Measurements from ENCODE around the gene YWHAB.
"Not testable (repeated sequence)": the region's sequence is repeated elsewhere in the genome, so short reads cannot be mapped to it uniquely, and the experiment has no call there.

YWHAB gene

DNA sequence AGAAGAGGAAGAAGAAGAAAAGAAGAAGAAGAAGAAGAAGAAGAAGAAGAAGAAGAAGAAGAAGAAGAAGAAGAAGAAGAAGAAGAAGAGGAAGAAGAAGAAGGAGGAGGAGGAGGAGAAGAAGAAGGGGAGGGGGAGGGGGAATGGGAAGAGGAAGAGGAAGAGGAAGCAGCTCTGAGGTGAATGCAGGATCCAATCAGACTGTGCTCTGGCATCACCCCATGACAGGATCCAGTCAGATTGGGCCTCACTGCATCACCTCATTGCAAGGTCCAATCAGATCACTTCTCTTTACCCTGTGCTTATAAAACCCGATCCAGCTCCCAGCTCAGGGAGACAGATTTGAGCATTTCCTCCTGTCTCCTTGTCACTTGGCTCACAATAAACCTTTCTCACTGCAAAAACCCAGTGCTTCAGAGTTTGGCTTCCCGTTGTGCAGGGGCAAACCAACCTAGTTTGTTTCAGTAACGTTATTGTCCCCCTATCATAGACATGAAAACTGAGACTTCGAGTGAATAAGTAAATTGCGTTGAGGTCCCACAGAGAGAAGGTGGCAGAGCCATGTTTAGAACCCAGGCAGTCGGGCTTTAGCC, 28.6 kb upstream of the YWHAB start:
- no peak for TF ChIP-seq GATA1 (IDR thresholded peaks at IDR 0.05; ENCODE audit: low read depth, low read length)
- no peak for TF ChIP-seq POLR2A (IDR thresholded peaks at IDR 0.05; ENCODE audit: low read length)
- no peak for DNase-seq

DNA sequence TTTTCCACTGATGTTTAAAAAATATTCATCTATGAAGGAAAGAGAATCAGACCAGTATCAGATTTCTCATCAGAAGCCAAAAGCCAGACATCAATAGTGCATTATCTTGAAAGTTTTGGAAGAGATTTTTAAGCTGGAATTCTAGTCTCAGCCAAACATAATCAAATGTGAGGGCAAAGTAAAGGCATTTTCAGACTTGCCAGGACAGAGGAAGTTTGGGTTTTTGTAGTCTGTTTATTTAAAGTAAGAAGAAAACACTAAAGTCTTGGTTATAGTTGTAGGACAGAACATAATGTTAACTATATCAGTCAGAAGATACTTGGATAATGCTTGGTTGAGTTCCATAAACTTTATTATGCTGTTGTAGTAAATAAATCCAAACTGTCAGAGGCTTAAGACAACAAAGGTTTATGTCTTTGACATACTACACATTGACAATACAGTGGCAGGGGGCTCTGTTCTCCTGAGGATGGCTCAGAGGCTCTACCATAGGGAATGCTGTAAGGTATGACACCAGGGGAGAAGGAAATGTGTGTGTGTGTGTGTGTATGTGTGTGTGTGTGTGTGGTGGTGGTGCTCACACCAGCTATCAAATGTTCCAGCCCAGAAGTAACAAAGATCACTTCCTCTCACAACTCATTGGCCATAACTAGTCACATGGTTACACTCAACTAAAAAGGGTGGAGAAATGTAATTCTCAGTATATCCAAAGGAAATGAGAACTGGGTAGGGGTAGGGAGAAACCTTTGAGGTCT, 26.7 kb upstream of the YWHAB start:
- no peak for DNase-seq

DNA sequence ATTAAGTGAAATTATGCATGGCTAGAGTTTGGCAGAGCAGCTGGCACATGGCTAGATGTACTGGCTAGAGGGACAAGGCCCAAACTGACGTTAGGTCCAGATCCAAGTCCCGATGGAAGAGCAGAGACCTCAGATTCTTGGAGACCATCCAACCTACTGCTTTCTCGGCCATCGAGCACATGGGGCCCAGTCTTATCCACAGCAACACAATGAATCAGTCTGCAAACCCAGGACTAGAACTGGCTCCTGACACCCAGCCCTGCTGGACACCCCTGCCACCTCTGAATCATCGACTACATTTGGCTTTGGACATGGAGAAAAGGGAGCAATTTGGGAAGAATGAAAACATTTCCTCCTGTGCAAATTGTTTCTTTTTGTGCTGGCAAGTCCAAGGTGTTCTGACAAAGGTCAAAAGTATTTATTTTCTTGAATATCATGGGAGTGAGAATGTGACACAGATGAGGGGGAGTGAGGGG, 23.9 kb upstream of the YWHAB start:
- TF ChIP-seq POLR2A (IDR thresholded peaks at IDR 0.05; ENCODE audit: low read length): no peak
- no peak for TF ChIP-seq GATA1 (IDR thresholded peaks at IDR 0.05; ENCODE audit: low read depth, low read length)
- no peak for DNase-seq

More for the DNA sequence above, 26.7 kb upstream of the YWHAB start:
- TF ChIP-seq GATA1 (IDR thresholded peaks at IDR 0.05; ENCODE audit: low read depth, low read length): no peak
- TF ChIP-seq POLR2A (IDR thresholded peaks at IDR 0.05; ENCODE audit: low read length): no peak

DNA sequence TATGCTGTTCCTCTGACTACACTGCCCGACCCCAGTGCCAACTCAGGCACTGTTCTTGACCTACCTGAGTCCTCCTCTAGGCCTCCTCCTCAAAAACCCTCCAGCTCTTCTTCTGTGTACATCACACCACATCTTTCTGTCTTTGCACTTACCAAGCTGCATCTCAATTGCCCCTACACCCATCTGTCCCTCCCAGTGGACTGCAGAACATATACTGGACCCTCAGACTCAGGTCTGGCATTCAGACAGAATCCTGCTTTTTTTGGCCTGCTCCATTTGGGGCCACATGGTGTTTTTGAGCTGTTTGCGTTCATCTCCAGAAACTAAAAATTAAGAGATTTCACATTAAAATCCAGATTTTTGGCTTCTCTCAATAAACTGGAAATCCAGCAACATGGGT, 23.2 kb upstream of the YWHAB start:
- no peak for TF ChIP-seq POLR2A (IDR thresholded peaks at IDR 0.05; ENCODE audit: low read length)
- TF ChIP-seq GATA1 (IDR thresholded peaks at IDR 0.05; ENCODE audit: low read depth, low read length): no peak
- DNase-seq: no peak

DNA sequence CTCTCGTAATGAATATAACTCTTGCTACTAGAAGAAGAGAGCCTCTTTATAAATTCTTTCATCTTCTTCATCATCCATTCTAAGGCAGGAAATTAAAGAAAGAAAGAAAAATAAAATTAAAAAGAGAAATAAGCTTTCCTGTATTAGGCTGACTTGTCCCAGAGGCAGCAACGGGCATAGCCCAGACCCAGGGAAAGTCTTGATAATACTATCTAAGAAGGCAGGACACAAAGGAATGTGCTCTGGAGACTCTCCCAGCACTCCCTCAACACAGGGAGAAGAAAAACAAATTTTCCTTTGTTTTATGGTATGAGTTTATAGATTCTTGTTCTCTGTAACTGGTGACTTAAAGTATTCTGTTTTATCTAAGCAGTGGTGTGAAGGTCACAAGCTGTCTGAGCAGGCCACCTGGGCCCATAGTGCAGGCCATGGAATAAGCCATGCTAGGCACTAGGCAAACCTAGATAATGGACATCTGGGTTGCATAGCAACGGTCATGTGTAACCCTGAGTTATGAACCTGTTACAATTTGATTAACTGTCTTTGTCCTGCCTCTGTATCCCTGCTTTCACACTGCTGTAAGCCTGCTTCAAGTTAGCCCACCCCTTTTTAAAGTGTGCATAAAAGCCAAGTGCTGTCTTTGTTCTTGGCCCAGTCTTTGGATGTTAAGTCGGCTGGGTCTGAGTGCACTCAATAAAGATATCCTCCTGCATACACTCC, 22.0 kb upstream of the YWHAB start:
- DNase-seq: peak in 1 of 2 experiments; percentile 29

DNA sequence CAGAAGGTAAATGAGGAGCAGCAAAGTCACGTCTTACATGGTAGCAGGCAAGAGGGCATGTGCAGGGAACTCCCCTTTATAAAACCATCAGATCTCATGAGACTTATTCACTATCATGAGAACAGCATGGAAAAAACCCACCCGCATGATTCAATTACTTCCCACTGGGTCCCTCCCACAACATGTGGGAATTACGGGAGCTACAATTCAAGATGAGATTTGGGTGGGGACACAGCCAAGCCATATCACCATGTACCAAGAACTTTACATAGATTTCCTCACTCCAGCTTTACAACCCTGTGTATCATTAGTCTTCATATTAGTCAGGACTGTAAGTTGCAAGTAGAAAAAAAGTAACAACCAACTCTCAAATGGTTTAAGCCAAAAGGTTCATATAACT, 21.0 kb upstream of the YWHAB start:
- not testable (repeated sequence) for DNase-seq

DNA sequence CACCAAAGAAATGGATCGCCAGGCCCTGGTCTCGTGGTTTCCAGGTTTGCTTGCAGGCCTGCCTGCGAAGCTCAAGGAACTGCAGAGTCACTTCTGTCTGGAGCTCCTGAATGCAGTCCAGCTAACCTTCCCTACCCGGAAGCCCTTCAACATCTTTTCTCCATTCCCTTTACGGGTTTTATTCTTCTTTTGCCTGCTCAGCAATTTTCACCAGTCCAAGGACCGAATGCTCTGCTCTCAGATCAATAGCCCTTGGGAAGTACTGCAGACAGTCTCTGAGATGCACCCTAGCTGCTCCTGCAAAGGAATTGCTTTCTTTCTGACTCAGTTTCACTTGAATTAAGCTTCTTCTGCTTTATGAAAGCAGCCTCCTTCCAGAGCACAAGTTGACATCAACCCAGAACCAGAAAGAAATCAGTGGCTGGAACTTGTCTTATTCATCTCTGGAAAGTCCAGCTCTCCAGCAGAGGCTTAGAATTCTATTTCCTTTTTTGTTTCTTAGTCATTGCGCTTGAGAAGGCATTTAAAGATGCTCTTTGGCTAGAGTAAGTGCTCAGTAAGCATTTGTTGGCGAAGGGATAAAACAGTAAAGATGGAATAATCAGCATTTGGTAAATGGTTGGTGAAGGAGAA, 18.7 kb upstream of the YWHAB start:
- TF ChIP-seq GATA1 (IDR thresholded peaks at IDR 0.05; ENCODE audit: low read depth, low read length) (no peak), POLR2A (IDR thresholded peaks at IDR 0.05; ENCODE audit: low read length) (no peak)
- no peak for DNase-seq

DNA sequence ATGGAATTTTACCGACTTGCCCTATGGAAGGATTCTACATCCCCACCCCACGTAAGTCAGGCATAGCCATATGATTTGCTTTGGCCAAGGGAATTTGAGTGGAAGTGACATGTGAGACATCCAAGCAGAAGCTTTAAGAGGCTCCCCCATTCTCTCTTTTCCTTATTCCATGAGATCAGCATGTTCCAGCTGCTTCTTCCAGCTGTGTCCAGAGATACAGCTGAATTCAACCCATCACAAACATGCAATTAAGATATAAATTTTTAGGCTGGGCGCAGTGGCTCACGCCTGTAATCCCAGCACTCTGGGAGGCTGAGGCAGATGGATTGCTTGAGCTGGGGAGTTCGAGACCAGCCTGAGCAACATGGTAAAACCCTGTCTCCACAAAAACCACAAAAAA, 16.0 kb upstream of the YWHAB start:
- DNase-seq: no peak
- TF ChIP-seq POLR2A (IDR thresholded peaks at IDR 0.05; ENCODE audit: low read length) (no peak), GATA1 (IDR thresholded peaks at IDR 0.05; ENCODE audit: low read depth, low read length) (no peak)

DNA sequence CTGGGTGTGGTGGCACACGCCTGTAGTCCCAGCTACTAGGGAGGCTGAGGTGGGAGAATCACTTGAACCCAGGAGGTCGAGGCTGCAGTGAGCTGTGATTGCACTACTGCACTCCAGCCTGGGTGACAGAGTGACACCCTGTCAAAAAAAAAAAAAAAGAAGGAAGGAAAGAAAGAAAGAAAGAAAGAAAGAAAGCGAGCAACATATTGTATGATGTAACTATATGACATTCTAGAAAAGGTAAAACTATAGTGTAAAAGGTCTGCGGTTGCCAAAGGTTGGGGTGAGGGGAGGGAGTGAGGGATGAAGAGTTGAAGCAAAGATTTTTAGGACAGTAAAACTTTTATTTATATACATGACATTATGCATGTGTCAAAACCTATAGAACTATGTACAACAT, 3.1 kb upstream of the YWHAB start:
- DNase-seq: not testable (repeated sequence)

DNA sequence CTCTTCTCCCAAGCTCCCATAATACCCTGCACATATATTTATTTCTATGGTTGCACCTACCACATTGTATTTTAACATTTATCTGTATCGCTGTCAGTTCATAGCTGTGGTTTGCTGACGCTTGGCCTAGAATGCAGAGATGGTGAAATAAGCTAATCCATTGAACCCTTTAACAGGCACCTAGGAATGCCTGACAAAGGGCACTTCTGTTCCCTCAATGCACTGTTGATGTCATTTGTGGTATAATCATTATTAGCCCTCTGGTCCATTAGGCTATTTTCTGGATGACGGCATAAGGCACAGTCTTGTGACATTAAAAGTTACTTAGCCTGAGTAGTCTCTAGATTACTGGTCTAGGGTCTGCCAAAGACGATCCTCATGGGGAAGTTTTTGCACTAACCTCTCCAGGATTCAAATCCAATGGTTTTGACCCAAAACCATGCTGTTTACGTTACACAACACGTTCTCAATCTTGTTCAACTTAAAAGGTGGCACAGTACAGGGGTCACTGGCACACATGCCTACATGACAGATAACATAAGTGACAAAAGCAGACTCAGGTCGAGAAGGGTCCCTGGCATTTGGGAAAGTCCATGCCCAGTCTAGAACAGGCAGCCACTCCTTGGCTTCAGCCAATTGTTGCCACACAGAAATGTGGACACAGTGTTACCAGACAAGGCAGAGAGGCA, 2.1 kb upstream of the YWHAB start:
- no peak for DNase-seq
- TF ChIP-seq POLR2A (IDR thresholded peaks at IDR 0.05; ENCODE audit: low read length) (no peak), GATA1 (IDR thresholded peaks at IDR 0.05; ENCODE audit: low read depth, low read length) (no peak)

DNA sequence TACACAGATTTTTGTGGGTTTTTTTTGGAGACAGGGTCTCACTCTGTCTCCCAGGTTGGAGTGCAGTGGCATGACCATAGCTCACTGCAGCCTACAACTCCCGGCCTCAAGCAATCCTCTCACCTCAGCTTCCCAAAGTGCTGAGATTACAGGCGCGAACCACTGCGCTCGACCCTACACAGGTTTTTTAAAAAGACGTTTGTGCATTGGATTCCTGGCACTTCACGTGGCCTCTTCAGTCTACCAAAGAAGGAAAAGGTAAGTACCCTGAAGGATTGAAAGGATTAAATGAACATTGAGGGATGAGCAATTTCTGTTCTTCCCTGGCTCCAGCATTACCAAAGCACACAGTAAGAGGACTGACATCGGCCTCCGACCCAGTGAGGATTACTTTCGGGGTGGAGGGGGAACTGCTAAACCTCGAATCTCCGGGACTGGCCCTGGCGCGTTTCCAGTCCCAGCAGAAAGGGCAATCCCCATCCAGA, 556 bp upstream of the YWHAB start:
- DNase-seq: no peak
- TF ChIP-seq POLR2A (IDR thresholded peaks at IDR 0.05; ENCODE audit: low read length): no peak
- no peak for TF ChIP-seq GATA1 (IDR thresholded peaks at IDR 0.05; ENCODE audit: low read depth, low read length)

DNA sequence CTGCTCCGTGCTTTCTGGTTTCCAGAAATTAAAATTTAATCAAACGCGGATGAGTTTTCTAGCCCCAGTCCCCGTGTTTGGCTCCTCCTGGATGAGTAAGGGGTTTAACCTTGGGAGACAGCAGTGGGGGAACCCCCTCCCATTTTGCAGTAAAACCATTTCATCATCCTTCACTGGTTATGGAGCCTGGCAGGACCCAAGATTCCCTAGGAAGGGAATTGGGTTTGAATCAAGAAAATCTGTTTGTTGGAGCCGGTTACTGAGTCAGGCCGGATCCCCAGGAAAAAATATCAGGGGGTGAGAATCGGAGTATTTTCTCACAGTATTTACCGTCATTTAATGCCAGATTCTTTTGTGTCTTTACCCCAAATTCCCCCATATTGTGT, 754 bp downstream of the YWHAB start:
- TF ChIP-seq POLR2A (IDR thresholded peaks at IDR 0.05; ENCODE audit: low read length) (no peak), GATA1 (IDR thresholded peaks at IDR 0.05; ENCODE audit: low read depth, low read length) (no peak)
- DNase-seq: no peak

DNA sequence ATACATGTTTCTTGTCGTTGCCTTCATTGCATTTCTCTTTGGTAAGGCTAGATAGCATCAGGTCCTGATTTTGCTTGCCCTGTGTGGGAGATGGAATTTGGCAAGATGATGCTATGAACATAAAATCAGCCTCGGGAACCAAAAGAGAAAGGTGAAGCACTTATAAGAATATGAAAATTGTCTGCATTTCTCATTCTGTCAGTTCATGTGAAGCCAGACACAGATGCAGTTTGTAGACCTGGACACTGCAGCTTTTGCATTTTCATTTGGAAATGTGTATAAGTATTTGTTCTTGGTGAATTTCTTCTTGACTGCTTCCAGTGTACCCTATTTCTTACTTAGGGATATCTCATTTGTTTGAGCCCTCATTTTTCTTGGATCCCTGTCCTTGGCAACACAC, 1.3 kb downstream of the YWHAB start:
- no peak for TF ChIP-seq GATA1 (IDR thresholded peaks at IDR 0.05; ENCODE audit: low read depth, low read length)
- TF ChIP-seq POLR2A (IDR thresholded peaks at IDR 0.05; ENCODE audit: low read length): no peak
- DNase-seq: peak; percentile 6 to 27

DNA sequence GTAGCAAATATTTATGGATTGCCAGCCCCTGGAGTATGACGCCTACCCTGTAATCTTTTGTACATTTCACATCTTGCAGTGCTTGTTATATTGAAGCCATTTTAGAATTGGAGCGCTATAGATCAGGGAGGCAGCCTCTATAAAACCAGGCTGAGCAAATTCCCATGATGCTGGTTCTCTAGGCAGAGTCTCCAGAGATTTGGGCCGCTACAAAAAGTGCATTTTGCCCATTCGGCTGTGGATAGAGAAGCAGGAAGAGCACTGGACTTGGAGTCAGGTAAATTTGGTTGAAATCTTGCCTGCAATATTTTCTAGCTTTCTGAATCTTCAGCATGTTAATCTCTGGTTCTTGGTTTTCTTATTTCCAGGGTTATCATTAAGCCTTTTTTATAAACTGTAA, 2.0 kb downstream of the YWHAB start:
- no peak for DNase-seq
- no peak for TF ChIP-seq POLR2A (IDR thresholded peaks at IDR 0.05; ENCODE audit: low read length)
- TF ChIP-seq GATA1 (IDR thresholded peaks at IDR 0.05; ENCODE audit: low read depth, low read length): no peak

Data from erythroblast (primary cell).